HAP-1 (cell line): ENCODE results near the gene CDKN2A.

Source experiments
- DNase-seq, 2 experiments: peaks; one replicate each; pipeline ENCODE4 v3.0.0-alpha.2; 2016 to 2020; ENCODE audit warnings: low spot score in 2 of 2
- H3K27me3 ChIP-seq: fragments of 250-450 bp; sonication (Bioruptor Pico); 2 replicates; pipeline ENCODE4 v1.5.1; 2020; ENCODE audit warnings: low read depth, mild to moderate bottlenecking, moderate library complexity
- H3K36me3 ChIP-seq: fragments of 250-450 bp; sonication (Bioruptor Pico); replicated peaks from 2 replicates; pipeline ENCODE4 v1.5.1; 2020; ENCODE audit warnings: mild to moderate bottlenecking
- H3K4me1 ChIP-seq: fragments of 250-450 bp; sonication (Bioruptor Pico); 2 replicates; pipeline ENCODE4 v1.5.1; 2020; ENCODE audit warnings: mild to moderate bottlenecking
- H3K4me3 ChIP-seq: fragments of 250-450 bp; sonication (Bioruptor Pico); 2 replicates; pipeline ENCODE4 v1.5.1; 2020; ENCODE audit warnings: mild to moderate bottlenecking, moderate library complexity
- H3K9me3 ChIP-seq: fragments of 250-450 bp; sonication (Bioruptor Pico); 2 replicates; pipeline ENCODE4 v1.5.1; 2020; ENCODE audit warnings: mild to moderate bottlenecking, moderate library complexity
- in situ Hi-C: fragments of 300-500 bp; cut with MboI; formaldehyde crosslinking; loops from 3 replicates; pipeline ENCODE4 v1.14.3; 2020; ENCODE audit warnings: low sequenced_read_pairs, inconsistent platforms, mixed read lengths

The CDKN2A gene

DNA sequence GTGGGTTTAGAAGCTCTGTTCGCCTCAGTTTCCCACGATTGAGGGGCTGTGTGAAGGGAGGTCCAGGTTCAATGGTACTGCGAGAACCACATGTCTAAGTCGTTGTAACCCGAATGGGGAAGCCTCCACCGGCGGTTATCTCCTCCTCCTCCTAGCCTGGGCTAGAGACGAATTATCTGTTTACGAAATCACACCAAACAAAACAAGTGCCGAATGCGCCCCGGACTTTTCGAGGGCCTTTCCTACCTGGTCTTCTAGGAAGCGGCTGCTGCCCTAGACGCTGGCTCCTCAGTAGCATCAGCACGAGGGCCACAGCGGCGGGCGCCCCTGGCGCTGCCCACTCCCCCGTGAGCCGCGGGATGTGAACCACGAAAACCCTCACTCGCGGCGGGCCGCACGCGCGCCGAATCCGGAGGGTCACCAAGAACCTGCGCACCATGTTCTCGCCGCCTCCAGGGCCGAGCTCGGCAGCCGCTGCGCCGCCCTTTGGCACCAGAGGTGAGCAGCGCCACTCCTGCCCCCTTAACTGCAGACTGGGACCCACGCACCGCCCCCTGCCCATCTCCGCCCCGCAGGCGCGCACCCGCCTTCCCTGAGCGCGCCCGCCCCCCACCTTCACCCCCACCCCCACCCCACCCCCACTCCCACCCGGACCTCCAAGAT, at the start of gene CDKN2A:
Gene CDKN2A (minus strand): TSS at position 500 of the 663 bp plus-strand sequence.
- in situ Hi-C loops: loop anchor here (10.0 to 25.0 kb wide), 2 partner anchors 179 to 443 kb away; partner anchors contain the start of gene DMRTA1
- peak; percentile 78 to 90 for DNase-seq
- Histone ChIP-seq H3K4me1 (peaks cover 27% of the 10 kb centered on the region), H3K9me3 (no peaks in the 10 kb centered on the region), H3K4me3 (peak within 1 kb of the TSS; percentile 82), H3K36me3 (0 out of 2 replicates have a peak, but pooled peaks cover 4% of the 10 kb centered on the region), H3K27me3 (no peaks in the 10 kb centered on the region)

- in situ Hi-C loops: loop anchor here (10.0 to 25.0 kb wide), 2 partner anchors 61 to 418 kb away; no protein-coding TSS in a partner anchor
- H3K4me1 ChIP-seq: no peaks in the 10 kb centered on the region
- no peak overlapping the region for H3K4me3 ChIP-seq
- no peaks in the 10 kb centered on the region for H3K36me3 ChIP-seq
- no peaks in the 10 kb centered on the region for H3K9me3 ChIP-seq
- H3K27me3 ChIP-seq: no peaks in the 10 kb centered on the region
- DNase-seq: no peak
Observed at GRCh38 chr9:22043928-22044327, 49.7 kb upstream of the CDKN2A start.

DNA sequence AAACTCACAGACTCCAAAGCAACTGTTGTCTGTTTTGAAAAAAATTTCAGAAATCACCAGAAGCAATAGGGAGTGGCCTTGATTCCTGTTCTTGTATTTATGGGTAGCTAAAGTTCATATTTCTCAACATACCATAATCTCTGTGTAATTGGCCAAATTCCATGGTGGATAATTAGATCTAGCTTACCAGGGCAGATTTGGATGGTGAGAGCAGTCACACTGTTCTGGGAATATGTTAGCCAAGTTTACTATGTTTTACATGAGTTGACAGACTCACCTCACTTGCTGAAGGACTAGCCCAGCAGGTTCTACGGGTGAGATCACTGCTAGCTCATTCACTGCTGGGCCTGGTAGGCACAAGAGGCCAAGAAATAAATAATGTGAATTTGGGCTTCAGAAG, 47.6 kb upstream of the CDKN2A start:
- Histone ChIP-seq H3K36me3 (no peaks in the 10 kb centered on the region), H3K4me1 (no peaks in the 10 kb centered on the region), H3K9me3 (no peaks in the 10 kb centered on the region), H3K4me3 (no peak overlapping the region), H3K27me3 (no peaks in the 10 kb centered on the region)
- in situ Hi-C loops: loop anchor here (10.0 to 25.0 kb wide), 2 partner anchors 63 to 421 kb away; no protein-coding TSS in a partner anchor
- DNase-seq: no peak

DNA sequence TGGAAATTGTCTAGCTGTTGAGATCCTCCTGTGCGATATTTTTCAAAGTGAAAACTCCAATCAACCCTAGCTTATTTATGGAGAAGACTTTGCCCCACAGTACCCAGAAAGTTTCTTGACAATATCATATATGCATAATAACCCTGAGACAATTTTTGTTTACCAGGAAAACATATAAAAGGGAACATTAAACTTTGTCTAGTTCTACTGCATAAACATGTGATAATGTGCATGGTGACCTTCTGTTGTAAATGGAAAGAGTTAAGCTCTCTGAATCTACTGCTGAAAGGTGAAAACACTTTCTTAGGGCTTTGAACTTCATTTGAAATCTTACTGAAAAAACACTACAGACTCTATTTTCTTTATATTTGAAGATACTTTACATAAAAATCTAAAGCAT, 47.2 kb upstream of the CDKN2A start:
- Histone ChIP-seq H3K36me3 (no peaks in the 10 kb centered on the region), H3K27me3 (no peaks in the 10 kb centered on the region), H3K9me3 (no peaks in the 10 kb centered on the region), H3K4me3 (no peak overlapping the region), H3K4me1 (no peaks in the 10 kb centered on the region)
- in situ Hi-C loops: loop anchor here (10.0 to 25.0 kb wide), 2 partner anchors 63 to 421 kb away; no protein-coding TSS in a partner anchor
- DNase-seq: no peak

GRCh38 chr9:22040760-22041159, 46.6 kb upstream of the CDKN2A start:
- Histone ChIP-seq H3K4me1 (no peaks in the 10 kb centered on the region), H3K9me3 (no peaks in the 10 kb centered on the region), H3K4me3 (no peak overlapping the region), H3K27me3 (no peaks in the 10 kb centered on the region), H3K36me3 (no peaks in the 10 kb centered on the region)
- in situ Hi-C loops: loop anchor here (10.0 to 25.0 kb wide), 2 partner anchors 64 to 422 kb away; no protein-coding TSS in a partner anchor
- no peak for DNase-seq

GRCh38 chr9:22039258-22039657, 45.1 kb upstream of the CDKN2A start:
- no peak for DNase-seq
- Histone ChIP-seq H3K27me3 (no peaks in the 10 kb centered on the region), H3K4me1 (no peaks in the 10 kb centered on the region), H3K9me3 (no peaks in the 10 kb centered on the region), H3K4me3 (no peak overlapping the region), H3K36me3 (no peaks in the 10 kb centered on the region)
- in situ Hi-C loops: loop anchor here (25.0 kb wide), 1 partner anchor 423 kb away; no protein-coding TSS in a partner anchor

DNA sequence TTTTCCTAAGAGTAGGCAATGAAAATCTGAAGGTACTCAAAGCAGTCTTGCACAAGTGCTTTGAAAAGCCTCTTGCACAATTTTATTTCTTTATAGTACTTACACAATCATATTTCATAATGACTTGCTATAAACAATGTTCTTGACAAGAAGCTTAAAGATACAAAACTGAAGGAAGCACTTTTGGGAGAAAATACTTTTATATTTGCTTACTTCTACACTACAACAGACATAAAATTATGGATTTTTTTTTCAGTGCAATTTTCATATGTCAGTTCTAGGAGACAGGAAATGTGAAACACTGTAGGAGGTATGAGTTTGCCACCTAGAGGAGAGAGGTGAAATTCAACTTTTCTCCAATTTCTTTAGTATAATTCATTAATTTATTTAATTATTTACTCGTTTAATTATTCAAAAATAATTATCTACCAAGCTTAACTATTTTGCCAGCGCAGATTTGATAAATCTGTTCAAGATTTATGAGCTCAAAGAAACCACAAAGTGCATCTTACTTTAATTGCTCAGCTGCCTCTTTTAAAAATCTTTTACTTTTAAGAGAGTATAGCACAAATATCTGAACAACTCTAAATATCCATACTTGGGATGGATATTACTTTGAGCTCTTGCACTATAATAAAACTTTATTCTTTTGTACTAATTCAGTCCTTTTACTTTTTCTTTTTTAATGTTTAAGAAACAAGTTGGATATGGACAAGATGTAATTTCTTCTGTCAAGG, 43.9 kb upstream of the CDKN2A start:
- Histone ChIP-seq H3K36me3 (no peaks in the 10 kb centered on the region), H3K27me3 (no peaks in the 10 kb centered on the region), H3K9me3 (no peaks in the 10 kb centered on the region), H3K4me3 (no peak overlapping the region), H3K4me1 (no peaks in the 10 kb centered on the region; the same call in 1 of the 2 replicates)
- in situ Hi-C loops: loop anchor here (25.0 kb wide), 1 partner anchor 424 kb away; no protein-coding TSS in a partner anchor
- peak in 1 of 2 experiments; percentile 37 for DNase-seq

- in situ Hi-C loops: loop anchor here (25.0 kb wide), 1 partner anchor 425 kb away; no protein-coding TSS in a partner anchor
- no peaks in the 10 kb centered on the region for H3K36me3 ChIP-seq
- no peak for DNase-seq
- peaks cover 9% of the 10 kb centered on the region for H3K4me1 ChIP-seq
- no peaks in the 10 kb centered on the region for H3K9me3 ChIP-seq
- H3K27me3 ChIP-seq: no peaks in the 10 kb centered on the region
- no peak overlapping the region for H3K4me3 ChIP-seq
Observed at GRCh38 chr9:22036866-22037626, 42.9 kb upstream of the CDKN2A start.

DNA sequence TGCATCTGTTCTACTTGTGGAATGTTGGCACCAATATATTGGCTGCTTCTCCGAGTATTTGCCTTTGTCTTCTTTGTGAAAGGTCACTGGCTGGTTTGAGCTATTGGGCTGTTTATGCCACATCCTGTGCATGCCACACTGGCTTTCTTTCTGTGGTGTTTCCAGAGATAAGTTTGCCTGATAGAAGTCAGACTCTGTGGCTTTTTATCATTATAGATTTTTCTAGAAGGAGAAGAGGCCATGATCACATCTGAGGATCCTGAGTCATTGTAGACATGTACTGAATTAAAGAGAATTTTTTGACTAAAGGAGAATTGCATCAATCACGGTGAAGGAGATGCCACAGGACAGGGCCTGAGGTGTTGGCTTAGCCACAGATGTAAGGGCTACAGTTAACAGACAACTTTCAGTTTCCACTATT, 41.4 kb upstream of the CDKN2A start:
- no peak for DNase-seq
- Histone ChIP-seq H3K4me1 (peaks cover 9% of the 10 kb centered on the region), H3K27me3 (no peaks in the 10 kb centered on the region), H3K9me3 (no peaks in the 10 kb centered on the region), H3K36me3 (no peaks in the 10 kb centered on the region), H3K4me3 (no peak overlapping the region)
- in situ Hi-C loops: loop anchor here (25.0 kb wide), 1 partner anchor 427 kb away; no protein-coding TSS in a partner anchor

DNA sequence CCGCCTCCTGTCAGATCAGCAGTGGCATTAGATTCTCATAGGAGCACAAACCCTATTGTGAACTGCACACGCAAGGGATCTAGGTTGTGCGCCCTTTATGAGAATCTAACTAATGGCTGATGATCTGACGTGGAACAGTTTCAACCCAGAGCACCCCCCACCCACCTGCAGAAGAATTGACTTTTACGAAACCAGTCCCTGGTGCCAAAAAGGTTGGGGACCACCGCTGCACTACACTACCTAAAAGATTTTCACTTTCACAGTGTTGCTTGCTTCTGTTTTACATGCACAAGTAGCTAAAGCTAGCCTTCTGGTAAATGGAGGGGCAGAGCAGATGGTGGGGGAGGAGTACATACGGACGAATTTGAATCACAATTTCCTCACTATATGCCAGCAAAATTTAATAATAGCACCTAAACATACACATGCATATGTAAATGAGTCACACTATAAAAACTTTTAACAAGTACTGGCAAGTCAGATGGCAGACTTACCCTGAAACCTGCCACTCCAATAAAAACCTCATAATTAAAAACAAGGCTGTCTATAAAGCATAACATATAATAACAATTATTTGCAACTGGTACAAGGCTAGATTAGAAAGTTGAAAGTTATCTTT, 38.9 kb upstream of the CDKN2A start:
- in situ Hi-C loops: loop anchor here (25.0 kb wide), 1 partner anchor 429 kb away; no protein-coding TSS in a partner anchor
- H3K27me3 ChIP-seq: no peaks in the 10 kb centered on the region
- H3K4me1 ChIP-seq: peaks cover 18% of the 10 kb centered on the region
- H3K9me3 ChIP-seq: no peaks in the 10 kb centered on the region
- no peaks in the 10 kb centered on the region for H3K36me3 ChIP-seq
- peak; percentile 17 to 43 for DNase-seq
- no peak overlapping the region for H3K4me3 ChIP-seq

DNA sequence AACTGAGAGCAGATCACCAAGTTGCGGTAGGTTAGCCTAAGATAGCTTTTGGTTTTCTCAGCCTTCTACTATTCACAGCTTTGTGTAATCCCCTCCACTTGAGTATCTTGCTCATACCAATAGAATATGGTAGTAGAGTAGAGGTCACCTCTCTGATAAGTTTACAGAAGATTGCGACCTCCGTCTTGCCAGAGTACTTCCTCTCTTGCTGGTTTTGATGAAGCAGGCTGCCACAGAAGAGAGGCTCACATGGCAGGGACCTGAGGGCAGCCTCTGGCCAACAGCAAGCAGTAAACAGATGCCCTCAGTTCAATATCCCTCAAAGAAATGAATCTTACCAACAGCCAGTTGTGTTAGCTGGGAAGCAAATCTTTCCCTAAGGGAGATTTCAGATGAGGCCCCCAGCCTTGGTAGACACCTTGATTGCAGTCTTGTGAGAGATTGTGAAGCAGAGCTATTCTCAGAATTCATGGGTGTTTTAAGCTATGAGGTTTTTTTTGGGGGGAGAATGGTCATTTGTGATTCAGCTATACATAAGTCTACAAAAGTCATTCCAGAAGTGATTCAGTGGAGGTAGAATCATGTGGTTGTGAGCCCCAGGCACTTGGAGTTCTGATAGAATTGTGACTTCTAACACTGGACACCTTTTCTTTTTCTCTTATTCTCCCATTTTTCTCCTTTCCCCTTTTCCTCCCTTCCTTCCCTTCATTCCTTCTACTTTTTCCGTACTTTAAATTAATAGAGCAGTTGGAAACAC, 37.6 kb upstream of the CDKN2A start:
- H3K9me3 ChIP-seq: no peaks in the 10 kb centered on the region
- H3K4me1 ChIP-seq: peaks cover 18% of the 10 kb centered on the region
- H3K4me3 ChIP-seq: no peak overlapping the region
- no peak for DNase-seq
- no peaks in the 10 kb centered on the region for H3K36me3 ChIP-seq
- H3K27me3 ChIP-seq: no peaks in the 10 kb centered on the region
- in situ Hi-C loops: loop anchor here (25.0 kb wide), 1 partner anchor 430 kb away; no protein-coding TSS in a partner anchor

DNA sequence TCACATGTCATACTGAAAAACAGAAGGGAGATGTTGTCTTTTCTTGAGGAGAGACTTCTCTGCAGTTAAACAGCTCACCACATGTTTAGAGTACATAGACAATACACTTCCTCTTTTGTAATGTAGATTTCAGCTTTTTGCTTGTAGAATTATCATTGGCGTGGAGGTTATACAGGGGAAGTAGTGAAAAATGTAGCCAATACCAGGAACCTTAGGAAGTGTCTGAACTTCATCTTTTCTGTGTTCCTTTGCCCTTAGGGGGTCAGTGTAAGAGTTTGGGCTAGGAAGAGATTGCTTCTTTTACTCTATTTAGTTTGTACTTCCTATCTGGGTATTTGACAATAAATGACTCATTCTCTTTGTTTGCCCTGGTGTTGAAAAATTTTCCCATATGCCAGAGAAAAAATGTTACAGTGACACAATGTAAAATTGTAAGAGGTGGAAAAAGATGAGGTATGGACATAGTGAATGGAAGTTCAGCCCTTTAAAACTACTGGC, 36.0 kb upstream of the CDKN2A start:
- H3K9me3 ChIP-seq: no peaks in the 10 kb centered on the region
- no peaks in the 10 kb centered on the region for H3K36me3 ChIP-seq
- no peak overlapping the region for H3K4me3 ChIP-seq
- DNase-seq: peak in 1 of 2 experiments; percentile 92
- H3K27me3 ChIP-seq: no peaks in the 10 kb centered on the region
- peaks cover 18% of the 10 kb centered on the region for H3K4me1 ChIP-seq
- in situ Hi-C loops: loop anchor here (25.0 kb wide), 1 partner anchor 432 kb away; no protein-coding TSS in a partner anchor
